Stimulated activated CD4-positive, alpha-beta T cell treated with anti-CD3 and anti-CD28 coated beads, Interleukin-12 subunit alpha, Interleukin-12 subunit beta, amount 100 ng/mL, for 24 hours (primary cell): Measurements from ENCODE around the gene PRKCE.

Source experiments
- DNase-seq, 2 experiments: peaks; one replicate each; pipeline ENCODE4 v3.0.0-alpha.2; 2020; ENCODE audit warnings: low read depth in 2 of 2

The PRKCE gene

GRCh38 chr2:45988879-45989278 is 337.4 kb downstream of the PRKCE start:
- DNase-seq: no peak

- no peak for DNase-seq
Measured at GRCh38 chr2:45990131-45990530, 338.7 kb downstream of the PRKCE start.

- DNase-seq: no peak
Measured at GRCh38 chr2:45992021-45992740, 340.7 kb downstream of the PRKCE start.

GRCh38 chr2:45992741-45993475 is 341.4 kb downstream of the PRKCE start:
- no peak for DNase-seq

- peak; percentile 5 to 37 for DNase-seq
Measured at GRCh38 chr2:45993476-45993991, 342.1 kb downstream of the PRKCE start.

GRCh38 chr2:45994060-45994459 is 342.6 kb downstream of the PRKCE start:
- no peak for DNase-seq

- no peak for DNase-seq
Measured at GRCh38 chr2:46000660-46001059, 349.2 kb downstream of the PRKCE start.

- no peak for DNase-seq
Measured at GRCh38 chr2:46001290-46001689, 349.8 kb downstream of the PRKCE start.

GRCh38 chr2:46001741-46002506 is 350.4 kb downstream of the PRKCE start:
- DNase-seq: no peak

GRCh38 chr2:46002507-46002883 is 351.0 kb downstream of the PRKCE start:
- no peak for DNase-seq

GRCh38 chr2:46002947-46003346 is 351.5 kb downstream of the PRKCE start:
- DNase-seq: no peak

GRCh38 chr2:46003903-46004473 is 352.5 kb downstream of the PRKCE start:
- no peak for DNase-seq

- DNase-seq: no peak
Measured at GRCh38 chr2:46006473-46007025, 355.1 kb downstream of the PRKCE start.

GRCh38 chr2:46007412-46007811 is 355.9 kb downstream of the PRKCE start:
- no peak for DNase-seq

- no peak for DNase-seq
Measured at GRCh38 chr2:46008091-46008870, 356.8 kb downstream of the PRKCE start.

GRCh38 chr2:46009315-46009714 is 357.8 kb downstream of the PRKCE start:
- no peak for DNase-seq

GRCh38 chr2:46009772-46010171 is 358.3 kb downstream of the PRKCE start:
- no peak for DNase-seq

GRCh38 chr2:46010223-46010924 is 358.9 kb downstream of the PRKCE start:
- DNase-seq: no peak

GRCh38 chr2:46010925-46011490 is 359.5 kb downstream of the PRKCE start:
- no peak for DNase-seq
